IPS-18a (cell line): ENCODE data around the gene SLC46A3.

Experiments used
- H3K27ac ChIP-seq: one replicate; pipeline ENCODE4 v1.5.1; 2013; ENCODE audit warnings: low read length
- H3K27me3 ChIP-seq: one replicate; pipeline ENCODE4 v1.6.1; 2013; ENCODE audit warnings: mild to moderate bottlenecking, low read length; ENCODE audit not compliant: control insufficient read depth, insufficient read depth
- H3K36me3 ChIP-seq: one replicate; pipeline ENCODE4 v1.6.1; 2013; ENCODE audit warnings: low read depth, low read length; ENCODE audit not compliant: control insufficient read depth
- H3K4me1 ChIP-seq: one replicate; pipeline ENCODE4 v1.6.1; 2013; ENCODE audit warnings: low read depth, low read length; ENCODE audit not compliant: control insufficient read depth
- H3K4me3 ChIP-seq: one replicate; pipeline ENCODE4 v1.5.1; 2013; ENCODE audit warnings: low read length
- H3K9ac ChIP-seq: one replicate; pipeline ENCODE4 v1.6.1; 2013; ENCODE audit warnings: mild to moderate bottlenecking, low read length, moderate library complexity
- H3K9me3 ChIP-seq: one replicate; pipeline ENCODE4 v1.6.1; 2013; ENCODE audit warnings: low read depth, low read length; ENCODE audit not compliant: control insufficient read depth

The SLC46A3 gene

DNA sequence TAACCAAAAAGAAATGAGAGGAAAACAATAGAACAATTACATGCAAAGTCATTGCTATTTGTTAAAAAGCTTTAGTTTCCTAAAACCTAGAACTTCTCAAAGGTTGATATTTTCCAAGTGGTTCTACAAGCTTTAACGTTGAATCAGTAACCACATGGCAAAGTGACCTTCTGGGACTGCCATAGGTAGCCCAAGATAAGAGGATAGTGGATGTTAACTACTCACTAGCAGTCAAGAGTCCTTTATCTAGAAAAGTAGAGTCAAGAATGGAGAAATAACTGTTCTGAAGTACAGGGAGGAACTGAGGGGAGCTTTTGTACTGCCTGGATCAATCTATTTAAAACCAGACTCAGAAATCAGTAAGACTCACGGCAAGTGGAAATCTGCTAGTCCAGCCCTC is 9.9 kb upstream of the SLC46A3 start:
- Histone ChIP-seq H3K4me3 (no peak overlapping the region), H3K4me1 (no peaks in the 10 kb centered on the region), H3K9me3 (no peaks in the 10 kb centered on the region)

GRCh38 chr13:28725046-28725610 is 6.4 kb upstream of the SLC46A3 start:
- Histone ChIP-seq H3K4me1 (no peaks in the 10 kb centered on the region), H3K9ac (no peak overlapping the region), H3K9me3 (no peaks in the 10 kb centered on the region), H3K27ac (no peak overlapping the region), H3K36me3 (no peaks in the 10 kb centered on the region), H3K4me3 (no peak overlapping the region), H3K27me3 (peaks cover under 1% of the 10 kb centered on the region)

More for the DNA sequence above, 9.9 kb upstream of the SLC46A3 start:
- H3K27ac ChIP-seq, result no peak overlapping the region
- no peak overlapping the region for H3K9ac ChIP-seq
- no peaks in the 10 kb centered on the region for H3K36me3 ChIP-seq
- H3K27me3 ChIP-seq, result no peaks in the 10 kb centered on the region

DNA sequence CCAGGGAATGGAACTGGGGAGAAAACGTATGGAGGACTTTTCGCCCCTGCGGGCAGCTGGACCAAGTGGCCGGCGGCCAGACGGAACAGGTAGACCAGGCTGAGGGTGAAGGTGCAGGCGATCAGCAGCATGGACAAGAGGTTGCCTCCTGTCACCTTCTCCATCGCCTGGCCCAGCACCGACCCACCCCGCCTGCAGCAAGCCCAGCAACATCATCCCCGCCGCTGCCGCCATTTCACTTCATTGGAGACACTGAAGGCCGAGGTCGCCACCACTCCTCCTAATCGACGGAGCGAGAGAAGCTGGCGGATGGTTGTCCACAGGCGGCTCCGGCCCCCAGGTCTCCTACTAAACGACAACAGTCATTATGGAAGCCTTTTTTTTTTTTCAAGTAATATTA is 5.0 kb upstream of the SLC46A3 start:
- Histone ChIP-seq H3K4me1 (peaks cover 3% of the 10 kb centered on the region), H3K4me3 (no peak overlapping the region)

GRCh38 chr13:28719227-28720055 is 671 bp upstream of the SLC46A3 start:
- Histone ChIP-seq H3K36me3 (no peaks in the 10 kb centered on the region), H3K27me3 (peaks cover 33% of the 10 kb centered on the region), H3K27ac (no peak overlapping the region), H3K9me3 (no peaks in the 10 kb centered on the region), H3K9ac (peak overlapping the region; percentile 9), H3K4me3 (peak overlapping the region; percentile 82), H3K4me1 (peaks cover 3% of the 10 kb centered on the region)

More for the DNA sequence above, 5.0 kb upstream of the SLC46A3 start:
- no peak overlapping the region for H3K9ac ChIP-seq
- no peaks in the 10 kb centered on the region for H3K36me3 ChIP-seq
- H3K27me3 ChIP-seq, result peaks cover 10% of the 10 kb centered on the region
- no peaks in the 10 kb centered on the region for H3K9me3 ChIP-seq
- no peak overlapping the region for H3K27ac ChIP-seq

DNA sequence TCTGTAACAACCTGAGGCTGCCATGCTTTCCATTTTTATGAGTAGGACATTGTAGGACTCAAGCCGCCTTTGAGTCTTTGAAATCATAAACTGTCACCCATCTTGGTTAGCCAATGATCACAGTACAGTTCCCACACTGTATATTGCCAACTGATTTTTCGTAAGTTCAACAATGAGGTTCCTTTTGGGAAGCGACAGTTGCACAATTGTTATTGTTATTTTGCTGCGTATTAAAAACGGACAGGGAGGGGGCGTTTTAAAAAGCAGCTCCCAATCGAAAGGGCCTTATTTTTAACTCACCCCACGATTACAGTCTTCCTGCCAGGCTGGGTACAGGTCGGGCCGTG is 601 bp downstream of the SLC46A3 start:
- Histone ChIP-seq H3K9me3 (no peaks in the 10 kb centered on the region), H3K9ac (no peak overlapping the region), H3K27ac (no peak overlapping the region), H3K27me3 (peaks cover 33% of the 10 kb centered on the region), H3K4me3 (peak overlapping the region; percentile 82), H3K4me1 (peaks cover 3% of the 10 kb centered on the region), H3K36me3 (no peaks in the 10 kb centered on the region)

GRCh38 chr13:28717170-28717569 is 1.6 kb downstream of the SLC46A3 start:
- no peak overlapping the region for H3K9ac ChIP-seq
- H3K27ac ChIP-seq, result no peak overlapping the region
- no peaks in the 10 kb centered on the region for H3K9me3 ChIP-seq
- peaks cover 33% of the 10 kb centered on the region for H3K27me3 ChIP-seq
- no peak overlapping the region for H3K4me3 ChIP-seq
- no peaks in the 10 kb centered on the region for H3K36me3 ChIP-seq
- peaks cover 3% of the 10 kb centered on the region for H3K4me1 ChIP-seq

DNA sequence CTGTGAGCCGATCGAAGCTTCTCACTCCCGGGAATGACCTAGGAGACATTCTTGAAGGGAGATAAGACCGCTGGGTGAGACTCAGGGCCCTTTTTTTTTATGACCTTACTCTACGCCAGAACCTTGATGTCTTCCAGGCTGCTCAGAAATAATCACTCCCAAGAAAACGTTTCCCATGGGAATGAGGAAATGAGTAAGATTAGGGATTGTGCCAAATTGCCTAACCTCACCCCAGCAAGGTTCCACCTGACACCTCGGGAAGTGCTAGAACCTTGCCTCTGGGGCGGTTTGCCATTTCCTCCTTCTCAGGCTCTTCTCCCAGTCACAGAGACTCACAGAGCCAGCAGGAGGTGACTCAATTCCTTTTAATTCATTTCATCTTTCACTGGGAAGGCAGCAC is 2.3 kb downstream of the SLC46A3 start:
- Histone ChIP-seq H3K9me3 (no peaks in the 10 kb centered on the region), H3K27me3 (peaks cover 33% of the 10 kb centered on the region), H3K27ac (no peak overlapping the region), H3K36me3 (no peaks in the 10 kb centered on the region), H3K4me3 (no peak overlapping the region), H3K4me1 (peaks cover 3% of the 10 kb centered on the region), H3K9ac (no peak overlapping the region)

DNA sequence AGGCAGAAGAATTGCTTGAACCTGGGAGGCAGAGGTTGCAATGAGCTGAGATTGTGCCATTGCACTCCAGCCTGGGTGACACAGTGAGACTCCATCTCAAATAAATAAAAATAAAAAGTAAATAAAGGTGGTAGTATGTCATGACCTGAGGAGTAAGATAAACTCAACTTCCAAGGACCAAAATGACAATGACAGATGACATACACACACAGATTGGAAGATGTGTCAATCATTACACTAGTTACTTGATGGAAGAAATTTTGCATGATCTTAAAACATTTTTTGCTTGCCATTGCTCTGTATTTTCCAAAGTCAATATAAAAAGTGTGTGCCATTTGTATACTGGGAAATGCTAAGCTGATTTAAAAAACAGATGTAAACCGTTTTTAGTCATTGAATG is 4.1 kb downstream of the SLC46A3 start:
- no peak overlapping the region for H3K27ac ChIP-seq
- H3K27me3 ChIP-seq, result peaks cover 28% of the 10 kb centered on the region
- no peaks in the 10 kb centered on the region for H3K36me3 ChIP-seq
- H3K9me3 ChIP-seq, result no peaks in the 10 kb centered on the region
- no peak overlapping the region for H3K9ac ChIP-seq
- H3K4me1 ChIP-seq, result peaks cover 3% of the 10 kb centered on the region
- H3K4me3 ChIP-seq, result no peak overlapping the region

DNA sequence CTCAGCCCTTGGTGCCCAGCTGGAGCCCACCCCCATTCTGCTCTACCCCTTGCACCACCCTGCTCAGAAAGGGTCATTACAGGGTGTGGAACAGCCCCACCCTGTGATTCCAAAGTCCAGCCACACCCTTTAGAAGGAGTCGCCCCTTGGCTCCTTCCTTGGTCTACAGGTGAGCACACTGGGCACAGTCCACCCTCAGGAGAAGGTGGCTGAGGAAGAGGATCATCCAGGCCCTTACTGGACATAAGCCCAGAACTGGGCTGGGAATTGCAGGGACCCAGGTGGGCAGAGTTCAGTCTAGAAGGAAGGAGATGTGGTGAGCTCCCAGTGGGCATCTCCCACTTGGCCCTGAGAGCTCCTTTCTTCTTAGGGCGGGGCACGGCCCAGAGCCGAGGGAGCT is 8.6 kb downstream of the SLC46A3 start:
- no peaks in the 10 kb centered on the region for H3K27me3 ChIP-seq
- no peaks in the 10 kb centered on the region for H3K9me3 ChIP-seq
- no peak overlapping the region for H3K4me3 ChIP-seq
- no peak overlapping the region for H3K9ac ChIP-seq
- H3K4me1 ChIP-seq, result no peaks in the 10 kb centered on the region
- no peaks in the 10 kb centered on the region for H3K36me3 ChIP-seq
- H3K27ac ChIP-seq, result no peak overlapping the region

DNA sequence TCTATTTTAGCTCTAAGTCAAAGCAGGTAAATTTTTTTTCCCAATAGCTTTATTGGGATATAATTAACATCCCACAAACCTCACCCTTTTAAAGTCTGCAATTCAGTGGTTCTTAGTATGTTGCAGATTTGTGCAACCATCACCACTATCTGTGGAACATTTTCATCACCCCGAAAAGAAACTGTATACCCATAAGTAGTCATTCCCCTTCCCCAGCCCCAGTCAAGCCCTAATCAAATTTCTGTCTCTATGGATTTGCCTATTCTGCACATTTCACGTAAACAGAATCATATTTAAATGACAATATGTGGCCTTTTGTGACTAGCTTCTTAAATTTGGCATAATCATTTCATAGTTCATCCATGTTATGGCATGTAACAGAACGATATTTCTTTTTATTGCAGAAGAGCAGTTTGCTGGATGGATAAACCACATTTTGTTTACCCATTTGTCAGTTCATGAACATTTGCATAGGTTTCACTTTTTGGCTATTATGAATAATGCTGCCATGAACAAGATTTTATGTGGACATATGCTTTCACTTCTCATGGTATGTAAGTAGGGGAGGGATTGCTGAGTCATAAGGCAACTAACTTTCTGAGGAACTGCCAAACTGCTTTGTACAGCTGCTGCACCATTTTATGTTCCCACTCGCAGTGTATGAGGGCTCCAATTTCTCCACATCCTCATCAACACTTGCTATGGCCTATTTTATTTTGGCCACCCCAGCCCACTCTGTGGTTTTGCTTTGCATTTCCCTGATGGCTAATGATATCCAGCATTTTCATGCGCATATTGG is 10.9 kb downstream of the SLC46A3 start:
- Histone ChIP-seq H3K4me1 (no peaks in the 10 kb centered on the region), H3K9me3 (no peaks in the 10 kb centered on the region), H3K9ac (no peak overlapping the region), H3K36me3 (no peaks in the 10 kb centered on the region), H3K27ac (no peak overlapping the region), H3K27me3 (no peaks in the 10 kb centered on the region), H3K4me3 (no peak overlapping the region)

- H3K27me3 ChIP-seq, result no peaks in the 10 kb centered on the region
- no peak overlapping the region for H3K9ac ChIP-seq
- H3K4me1 ChIP-seq, result no peaks in the 10 kb centered on the region
Observed at GRCh38 chr13:28705461-28706083, 13.2 kb downstream of the SLC46A3 start.

More at GRCh38 chr13:28705461-28706083, 13.2 kb downstream of the SLC46A3 start:
- no peak overlapping the region for H3K27ac ChIP-seq
- H3K36me3 ChIP-seq, result no peaks in the 10 kb centered on the region
- H3K9me3 ChIP-seq, result no peaks in the 10 kb centered on the region
- H3K4me3 ChIP-seq, result no peak overlapping the region
